Mesenchymal stem cell (in vitro differentiated cells and primary cell): ENCODE measurements around the gene PPP1R10.

Experiments
- DNase-seq: peaks from one replicate; pipeline ENCODE4 v3.0.0-alpha.2; 2013
- H2AFZ ChIP-seq: one replicate; pipeline ENCODE4 v1.6.1; 2013; ENCODE audit warnings: low read depth, mild to moderate bottlenecking, control low read depth, inconsistent platforms, low read length, moderate library complexity
- H2AK5ac ChIP-seq: 2 replicates; pipeline ENCODE4 v1.6.1; 2013; ENCODE audit warnings: low read length, moderate library complexity, mild to moderate bottlenecking, inconsistent platforms; ENCODE audit not compliant: severe bottlenecking
- H2BK120ac ChIP-seq: one replicate; pipeline ENCODE4 v1.6.1; 2013; ENCODE audit warnings: low read depth, mild to moderate bottlenecking, inconsistent platforms, low read length, moderate library complexity
- H2BK12ac ChIP-seq, 2 experiments: one replicate each; pipeline ENCODE4 v1.6.1; 2013; ENCODE audit warnings: inconsistent platforms in 2 of 2, low read length in 2 of 2, mild to moderate bottlenecking in 2 of 2, moderate library complexity in 2 of 2, control low read depth in 1 of 2
- H2BK15ac ChIP-seq: one replicate; pipeline ENCODE4 v1.6.1; 2013; ENCODE audit warnings: mild to moderate bottlenecking, low read depth, inconsistent platforms; ENCODE audit not compliant: poor library complexity, severe bottlenecking
- H2BK5ac ChIP-seq: 2 replicates; pipeline ENCODE4 v1.6.1; 2013; ENCODE audit warnings: low read depth, mild to moderate bottlenecking, low read length, control low read depth, inconsistent platforms; ENCODE audit not compliant: poor library complexity, severe bottlenecking
- H3K14ac ChIP-seq, 2 experiments: one replicate each; pipeline ENCODE4 v1.6.1; 2013; ENCODE audit warnings: inconsistent platforms in 2 of 2, low read length in 2 of 2, control low read depth in 1 of 2, mild to moderate bottlenecking in 1 of 2, moderate library complexity in 1 of 2
- H3K18ac ChIP-seq, 2 experiments: one replicate each; pipeline ENCODE4 v1.6.1; 2013; ENCODE audit warnings: inconsistent platforms in 2 of 2, low read length in 2 of 2, control low read depth in 1 of 2, low read depth in 1 of 2, mild to moderate bottlenecking in 1 of 2
- H3K23ac ChIP-seq, 2 experiments: one replicate each; pipeline ENCODE4 v1.6.1; 2013; ENCODE audit warnings: inconsistent platforms in 2 of 2, low read length in 2 of 2, mild to moderate bottlenecking in 2 of 2, moderate library complexity in 2 of 2, control low read depth in 1 of 2
- H3K27ac ChIP-seq: 2 replicates; pipeline ENCODE4 v1.5.1; 2013; ENCODE audit warnings: mild to moderate bottlenecking, moderate library complexity, low read length, control low read depth, inconsistent platforms; ENCODE audit not compliant: poor library complexity, severe bottlenecking
- H3K27me3 ChIP-seq, 2 experiments: 2 replicates each; pipeline versions ENCODE4 v1.6.1 to v1.7.0; 2013; ENCODE audit warnings: low read length in 2 of 2, mild to moderate bottlenecking in 2 of 2, moderate library complexity in 2 of 2, control low read depth in 1 of 2, inconsistent platforms in 1 of 2; ENCODE audit not compliant: control insufficient read depth in 1 of 2, insufficient read depth in 1 of 2
- H3K36me3 ChIP-seq, 2 experiments: 2 replicates each; pipeline versions ENCODE4 v1.6.1 to v1.7.0; 2013; ENCODE audit warnings: low read length in 2 of 2, control low read depth in 1 of 2, inconsistent platforms in 1 of 2, low read depth in 1 of 2, mild to moderate bottlenecking in 1 of 2; ENCODE audit not compliant: insufficient read depth in 2 of 2, control insufficient read depth in 1 of 2
- H3K4ac ChIP-seq, 2 experiments: one replicate each; pipeline ENCODE4 v1.6.1; 2013; ENCODE audit warnings: inconsistent platforms in 2 of 2, low read length in 2 of 2, mild to moderate bottlenecking in 2 of 2, moderate library complexity in 2 of 2, control low read depth in 1 of 2, low read depth in 1 of 2
- H3K4me1 ChIP-seq: 2 replicates; pipeline ENCODE4 v1.6.1; 2013; ENCODE audit warnings: low read depth, low read length, control low read depth; ENCODE audit not compliant: control insufficient read depth, insufficient read depth
- H3K4me2 ChIP-seq: 2 replicates; pipeline ENCODE4 v1.6.1; 2013; ENCODE audit warnings: low read length, mild to moderate bottlenecking, inconsistent platforms; ENCODE audit not compliant: poor library complexity, severe bottlenecking
- H3K4me3 ChIP-seq, 2 experiments: 2 replicates each; pipeline versions ENCODE4 v1.5.1 to v1.7.0; 2013; ENCODE audit warnings: low read length in 2 of 2, mild to moderate bottlenecking in 2 of 2, control low read depth in 1 of 2, low read depth in 1 of 2; ENCODE audit not compliant: insufficient read depth in 1 of 2
- H3K79me1 ChIP-seq: replicated peaks from 2 replicates; pipeline ENCODE4 v1.6.1; 2013; ENCODE audit warnings: mild to moderate bottlenecking, control low read depth, low read length, inconsistent platforms; ENCODE audit not compliant: poor library complexity, severe bottlenecking
- H3K9ac ChIP-seq: 2 replicates; pipeline ENCODE4 v1.7.0; 2013; ENCODE audit warnings: mild to moderate bottlenecking, low read length, moderate library complexity
- H3K9me3 ChIP-seq: 2 replicates; pipeline ENCODE4 v1.7.0; 2013; ENCODE audit warnings: mild to moderate bottlenecking, low read length; ENCODE audit not compliant: control insufficient read depth
- H4K8ac ChIP-seq: one replicate; pipeline ENCODE4 v1.6.1; 2013; ENCODE audit warnings: inconsistent platforms, mild to moderate bottlenecking, low read length, moderate library complexity
- H4K91ac ChIP-seq: one replicate; pipeline ENCODE4 v1.6.1; 2013; ENCODE audit warnings: mild to moderate bottlenecking, low read length, inconsistent platforms
- WGBS: methylation state at CpG from one replicate; pipeline ENCODE4 v1.1.7; 2013; ENCODE audit warnings: mixed read lengths; 5-methylcytosine and 5-hydroxymethylcytosine counted together

Gene PPP1R10

GRCh38 chr6:30611856-30612194, 5.2 kb downstream of the PPP1R10 start:
- Histone ChIP-seq H3K4me2 (no peak overlapping the region), H3K14ac (no peak overlapping the region), H3K23ac (no peak overlapping the region), H3K4me1 (peaks cover 7% of the 10 kb centered on the region), H4K91ac (no peak overlapping the region), H3K18ac (no peak overlapping the region), H2AFZ (no peak overlapping the region), H3K9ac (peak overlapping the region; percentile 13), H2BK15ac (no peak overlapping the region), H2BK5ac (no peak overlapping the region), H3K27me3 (no peaks in the 10 kb centered on the region), H2BK12ac (no peak overlapping the region), H3K4me3 (no peak overlapping the region), H3K36me3 (peaks cover 9 to 57% of the 10 kb centered on the region in 2 experiments), H3K27ac (peak overlapping the region; percentile 21), H3K79me1 (peaks cover 11% of the 10 kb centered on the region), H4K8ac (no peak overlapping the region), H2BK120ac (no peak overlapping the region), H2AK5ac (no peak overlapping the region), H3K4ac (no peak overlapping the region), H3K9me3 (no peaks in the 10 kb centered on the region)
- DNase-seq = no peak
- 100% methylated on average over 1 of the region's 2 CpGs for WGBS

- Histone ChIP-seq H2BK5ac (no peak overlapping the region), H3K9ac (peak overlapping the region; percentile 19), H3K9me3 (no peaks in the 10 kb centered on the region), H4K91ac (no peak overlapping the region), H3K79me1 (peaks cover 12% of the 10 kb centered on the region), H3K18ac (no peak overlapping the region), H3K27ac (peak overlapping the region; percentile 21), H3K27me3 (no peaks in the 10 kb centered on the region), H3K36me3 (peaks cover 10 to 57% of the 10 kb centered on the region in 2 experiments), H3K4me1 (peaks cover 7% of the 10 kb centered on the region), H3K4me3 (no peak overlapping the region), H2AK5ac (peak overlapping the region; percentile 44), H3K4ac (no peak overlapping the region), H4K8ac (no peak overlapping the region), H2AFZ (no peak overlapping the region), H2BK15ac (no peak overlapping the region), H3K4me2 (no peak overlapping the region), H3K14ac (no peak overlapping the region), H2BK12ac (no peak overlapping the region), H3K23ac (no peak overlapping the region), H2BK120ac (no peak overlapping the region)
- DNase-seq = no peak
- WGBS = 94% methylated on average over 8 of the region's 9 CpGs
These were observed 5.7 kb downstream of the PPP1R10 start for GRCh38 chr6:30611150-30611855.

- no peak overlapping the region for H2BK5ac ChIP-seq
- H3K27me3 ChIP-seq = no peaks in the 10 kb centered on the region
- H3K4me2 ChIP-seq = no peak overlapping the region
- H2BK15ac ChIP-seq = no peak overlapping the region
- H3K14ac ChIP-seq = no peak overlapping the region
- H2BK120ac ChIP-seq = no peak overlapping the region
- no peak overlapping the region for H2AK5ac ChIP-seq
- DNase-seq = no peak
- H3K4me1 ChIP-seq = peaks cover 7% of the 10 kb centered on the region
- H3K79me1 ChIP-seq = peaks cover 19% of the 10 kb centered on the region
- 100% methylated on average over 3 of the region's 4 CpGs for WGBS
- no peak overlapping the region for H3K18ac ChIP-seq
- H3K9me3 ChIP-seq = no peaks in the 10 kb centered on the region
- H3K23ac ChIP-seq = no peak overlapping the region
- H3K36me3 ChIP-seq = peaks cover 19 to 58% of the 10 kb centered on the region in 2 experiments
- no peak overlapping the region for H2AFZ ChIP-seq
- H4K91ac ChIP-seq = no peak overlapping the region
- H4K8ac ChIP-seq = no peak overlapping the region
- no peak overlapping the region for H2BK12ac ChIP-seq
- H3K9ac ChIP-seq = peak overlapping the region; percentile 56
- no peak overlapping the region for H3K4ac ChIP-seq
- H3K27ac ChIP-seq = no peak overlapping the region
- H3K4me3 ChIP-seq = no peak overlapping the region
These were observed 7.0 kb downstream of the PPP1R10 start for GRCh38 chr6:30610065-30610464.

GRCh38 chr6:30603961-30604360, 13.1 kb downstream of the PPP1R10 start:
- Histone ChIP-seq H3K4me2 (no peak overlapping the region), H2BK120ac (no peak overlapping the region), H3K4ac (no peak overlapping the region), H3K4me1 (no peaks in the 10 kb centered on the region), H3K9me3 (no peaks in the 10 kb centered on the region), H3K4me3 (no peak overlapping the region), H3K14ac (no peak overlapping the region), H2BK12ac (no peak overlapping the region), H3K27me3 (no peaks in the 10 kb centered on the region), H2AFZ (no peak overlapping the region), H3K79me1 (peaks cover 33% of the 10 kb centered on the region), H3K36me3 (peaks cover 64 to 87% of the 10 kb centered on the region in 2 experiments), H2BK5ac (no peak overlapping the region), H3K9ac (no peak overlapping the region), H2AK5ac (no peak overlapping the region), H2BK15ac (no peak overlapping the region), H4K8ac (no peak overlapping the region), H3K23ac (no peak overlapping the region), H3K18ac (no peak overlapping the region), H3K27ac (no peak overlapping the region), H4K91ac (no peak overlapping the region)
- 96% methylated on average over 13 of the region's 13 CpGs for WGBS
- DNase-seq = no peak
